Measurements from ENCODE around the gene FIZ1.

DNA sequence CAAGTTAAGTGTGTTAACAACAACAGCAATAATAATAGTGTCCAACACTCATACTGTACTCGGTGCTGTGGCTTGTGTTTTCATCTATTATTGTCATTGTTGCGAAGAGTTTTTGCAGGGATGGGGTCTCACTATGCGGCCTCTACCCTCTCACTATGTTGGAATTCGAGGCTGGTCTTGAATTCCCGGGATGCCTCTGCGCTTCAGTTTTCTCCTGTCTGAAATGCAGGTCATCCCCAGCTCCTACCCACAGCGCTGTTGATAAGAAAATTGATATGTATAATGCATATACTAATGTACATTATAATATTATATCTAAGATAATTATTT lies 49.0 kb downstream of the FIZ1 start:
- TF ChIP-seq EZH2 (IDR thresholded peaks at IDR 0.05), result no peak
- TF ChIP-seq POLR2AphosphoS5 (IDR thresholded peaks at IDR 0.05; ENCODE audit: borderline replicate concordance, low read depth, low read length), result no peak

All from SK-N-MC (cell line).